HepG2 (cell line): Measurements from ENCODE around the gene NUSAP1.

ENCODE experiments used
- CTCF ChIP-seq: sonication (generic); formaldehyde crosslinking; IDR thresholded peaks from 2 replicates; pipeline ENCODE4 v1.5.0; 2020; ENCODE audit warnings: mild to moderate bottlenecking, missing genetic modification reagents, moderate library complexity
- DDIT3 ChIP-seq: sonication (generic); formaldehyde crosslinking; IDR thresholded peaks from 2 replicates; pipeline ENCODE4 v1.4.0; 2020; ENCODE audit warnings: mild to moderate bottlenecking, missing genetic modification reagents
- EP300 ChIP-seq, 3 experiments: sonication (generic) in 1 of 3; formaldehyde crosslinking in 1 of 3; IDR thresholded peaks; 2 replicates each; pipeline versions ENCODE4 v1.5.1 to v1.6.1; 2011 to 2020; ENCODE audit warnings: low read depth in 2 of 3, low read length in 2 of 3, borderline replicate concordance in 1 of 3, improper control_type of control experiment in 1 of 3, mild to moderate bottlenecking in 1 of 3, missing genetic modification reagents in 1 of 3, moderate library complexity in 1 of 3
- GABPA ChIP-seq, 2 experiments: IDR thresholded peaks; 2 replicates each; pipeline ENCODE4 v1.6.1; 2011 to 2016; ENCODE audit warnings: low read depth in 2 of 2, low read length in 1 of 2, missing biosample characterization in 1 of 2, missing genetic modification characterization in 1 of 2
- MYC ChIP-seq: sonication (generic); formaldehyde crosslinking; IDR thresholded peaks from 2 replicates; pipeline ENCODE4 v1.9.0; 2021; ENCODE audit warnings: missing genetic modification reagents, borderline replicate concordance
- NFE2L1 ChIP-seq: sonication (generic); formaldehyde crosslinking; IDR thresholded peaks from 2 replicates; pipeline ENCODE4 v1.4.0; 2020; ENCODE audit warnings: missing genetic modification reagents, mild to moderate bottlenecking, borderline replicate concordance
- PRMT3 ChIP-seq: sonication (generic); formaldehyde crosslinking; IDR thresholded peaks from 2 replicates; pipeline ENCODE4 v1.8.1; 2022; ENCODE audit warnings: low read depth, mild to moderate bottlenecking, moderate library complexity, missing genetic modification reagents, borderline replicate concordance
- RAD21 ChIP-seq: fragments of 450-650 bp; formaldehyde crosslinking; IDR thresholded peaks from 2 replicates; pipeline ENCODE4 v1.5.0; 2020; ENCODE audit warnings: mild to moderate bottlenecking
- ZNF224 ChIP-seq: sonication (generic); formaldehyde crosslinking; IDR thresholded peaks from 2 replicates; pipeline ENCODE4 v1.5.0; 2020; ENCODE audit warnings: mild to moderate bottlenecking, missing genetic modification reagents
- TF ChIP-seq, protein P1 (sequence below): sonication (generic); formaldehyde crosslinking; IDR thresholded peaks from 2 replicates; pipeline ENCODE4 v1.4.0; 2020; ENCODE audit warnings: low read depth, mild to moderate bottlenecking, missing genetic modification reagents

DNA sequence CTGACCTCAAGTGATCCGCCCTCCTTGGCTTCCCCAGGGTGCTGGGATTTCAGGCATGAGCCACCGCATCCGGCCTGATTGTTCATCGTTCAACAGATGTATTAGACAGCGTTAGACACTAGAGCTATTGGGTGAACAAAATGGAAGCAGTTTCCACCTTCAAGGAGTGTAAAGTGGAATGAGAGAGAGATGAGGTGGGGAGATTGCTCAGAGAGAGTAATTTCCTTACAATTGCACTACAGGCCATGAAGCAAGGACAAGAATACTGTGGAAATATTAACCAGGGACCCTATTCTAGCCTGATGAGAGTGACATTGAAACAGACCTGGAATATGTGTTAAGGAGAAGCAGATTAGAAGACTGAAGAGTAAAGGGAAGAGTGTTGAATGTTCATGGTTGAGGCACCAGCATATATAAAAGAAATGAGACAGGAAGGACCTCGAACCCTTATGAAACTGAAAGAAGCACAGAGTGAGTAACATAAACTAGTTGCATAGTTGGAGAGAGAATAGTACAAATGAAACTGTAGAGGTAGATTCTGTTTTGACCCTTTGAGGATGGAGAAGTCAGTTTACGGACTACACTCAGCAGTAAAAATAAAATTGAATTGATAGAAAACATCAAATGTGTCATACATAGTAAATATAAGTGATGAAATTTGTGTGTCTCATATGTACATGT, 91.4 kb downstream of the NUSAP1 start:
- no peak for TF ChIP-seq NFE2L1 (CRISPR knock-in tag)
- no peak for TF ChIP-seq PRMT3
- TF ChIP-seq RAD21 (CRISPR knock-in tag) = no peak
- TF ChIP-seq CTCF (CRISPR knock-in tag) = no peak
- TF ChIP-seq ZNF224 (CRISPR knock-in tag) = no peak
- TF ChIP-seq MYC (CRISPR knock-in tag) = no peak
- no peak for TF ChIP-seq EP300 (IDR thresholded peaks at IDR 0.05; ENCODE audit: low read depth in 2 of 2, low read length in 2 of 2)
- TF ChIP-seq EP300 (CRISPR knock-in tag; IDR thresholded peaks at IDR 0.05; ENCODE audit: borderline replicate concordance) = no peak
- TF ChIP-seq, protein P1, sequence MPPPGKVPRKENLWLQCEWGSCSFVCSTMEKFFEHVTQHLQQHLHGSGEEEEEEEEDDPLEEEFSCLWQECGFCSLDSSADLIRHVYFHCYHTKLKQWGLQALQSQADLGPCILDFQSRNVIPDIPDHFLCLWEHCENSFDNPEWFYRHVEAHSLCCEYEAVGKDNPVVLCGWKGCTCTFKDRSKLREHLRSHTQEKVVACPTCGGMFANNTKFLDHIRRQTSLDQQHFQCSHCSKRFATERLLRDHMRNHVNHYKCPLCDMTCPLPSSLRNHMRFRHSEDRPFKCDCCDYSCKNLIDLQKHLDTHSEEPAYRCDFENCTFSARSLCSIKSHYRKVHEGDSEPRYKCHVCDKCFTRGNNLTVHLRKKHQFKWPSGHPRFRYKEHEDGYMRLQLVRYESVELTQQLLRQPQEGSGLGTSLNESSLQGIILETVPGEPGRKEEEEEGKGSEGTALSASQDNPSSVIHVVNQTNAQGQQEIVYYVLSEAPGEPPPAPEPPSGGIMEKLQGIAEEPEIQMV = no peak
- TF ChIP-seq GABPA (IDR thresholded peaks at IDR 0.05; ENCODE audit: low read depth, low read length) = no peak
- TF ChIP-seq GABPA (CRISPR knock-in tag; IDR thresholded peaks at IDR 0.05; ENCODE audit: low read depth) = no peak
- TF ChIP-seq DDIT3 (CRISPR knock-in tag) = no peak
